Subcutaneous abdominal adipose tissue (tissue), 5 donors: ENCODE data around the gene CBL.
"Not testable (repeated sequence)": the region's sequence is repeated elsewhere in the genome, so short reads cannot be mapped to it uniquely, and the experiment has no call there.

Source experiments
- H3K27ac ChIP-seq: one replicate; pipeline ENCODE4 v1.7.0; 2013; ENCODE audit warnings: low read depth, mild to moderate bottlenecking, inconsistent platforms, low read length, moderate library complexity
- H3K27me3 ChIP-seq, 5 donors: one replicate each; pipeline ENCODE4 v1.7.0; 2013; ENCODE audit warnings: low read length in 5 of 5, inconsistent platforms in 1 of 5; ENCODE audit not compliant: control insufficient read depth in 5 of 5, insufficient read depth in 4 of 5
- H3K36me3 ChIP-seq, 5 donors: one replicate each; pipeline ENCODE4 v1.7.0; 2013; ENCODE audit warnings: low read length in 5 of 5; ENCODE audit not compliant: control insufficient read depth in 5 of 5, insufficient read depth in 5 of 5
- H3K4me1 ChIP-seq, 5 donors: one replicate each; pipeline ENCODE4 v1.7.0; 2013; ENCODE audit warnings: low read length in 5 of 5, mild to moderate bottlenecking in 3 of 5, moderate library complexity in 1 of 5; ENCODE audit not compliant: control insufficient read depth in 5 of 5, insufficient read depth in 5 of 5
- H3K4me3 ChIP-seq, 5 donors: one replicate each; pipeline ENCODE4 v1.7.0; 2013; ENCODE audit warnings: low read length in 5 of 5, low read depth in 1 of 5
- H3K9ac ChIP-seq, 5 donors: one replicate each; pipeline ENCODE4 v1.7.0; 2013; ENCODE audit warnings: low read length in 5 of 5, mild to moderate bottlenecking in 4 of 5, moderate library complexity in 3 of 5
- H3K9me3 ChIP-seq, 5 donors: one replicate each; pipeline ENCODE4 v1.7.0; 2013; ENCODE audit warnings: low read length in 5 of 5; ENCODE audit not compliant: control insufficient read depth in 5 of 5
- donor health status: healthy.
- donor health status: healthy.
- donor health status: healthy.
- donor health status: healthy.
- donor health status: healthy.

Gene CBL

GRCh38 chr11:119192111-119192510 is 14.0 kb upstream of the CBL start:
- Histone ChIP-seq H3K9ac (no peak overlapping the region), H3K27me3 (no peaks in the 10 kb centered on the region), H3K27ac (no peak overlapping the region), H3K4me1 (peaks cover 0 to 5% (median 2%) of the 10 kb centered on the region in 5 donors), H3K4me3 (no peak overlapping the region), H3K9me3 (no peaks in the 10 kb centered on the region), H3K36me3 (no peaks in the 10 kb centered on the region)

DNA sequence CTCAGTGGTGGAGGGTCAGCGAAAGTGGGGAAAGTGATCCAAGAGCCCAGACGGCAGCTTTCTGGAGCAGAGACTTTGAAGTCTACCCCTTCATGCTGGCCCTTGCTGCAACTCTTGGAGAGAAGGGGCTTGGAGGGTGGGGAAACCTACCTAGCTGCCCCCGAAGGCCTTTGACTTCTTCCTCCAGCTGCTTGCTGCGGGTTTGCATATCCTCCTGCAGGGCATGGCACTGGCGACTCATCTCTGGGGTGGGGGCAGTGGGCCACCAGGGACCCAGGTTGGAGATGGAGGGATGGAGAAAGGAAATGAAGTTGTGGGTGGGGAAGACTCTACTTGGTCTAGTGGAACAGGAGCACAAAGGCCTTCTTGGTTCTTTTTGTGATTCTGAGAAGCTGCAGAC is 13.1 kb upstream of the CBL start:
- Histone ChIP-seq H3K36me3 (no peaks in the 10 kb centered on the region), H3K9ac (no peak overlapping the region), H3K27ac (no peak overlapping the region), H3K9me3 (no peaks in the 10 kb centered on the region), H3K4me3 (no peak overlapping the region), H3K4me1 (peaks cover 0 to 6% (median 3%) of the 10 kb centered on the region in 5 donors), H3K27me3 (no peaks in the 10 kb centered on the region)

DNA sequence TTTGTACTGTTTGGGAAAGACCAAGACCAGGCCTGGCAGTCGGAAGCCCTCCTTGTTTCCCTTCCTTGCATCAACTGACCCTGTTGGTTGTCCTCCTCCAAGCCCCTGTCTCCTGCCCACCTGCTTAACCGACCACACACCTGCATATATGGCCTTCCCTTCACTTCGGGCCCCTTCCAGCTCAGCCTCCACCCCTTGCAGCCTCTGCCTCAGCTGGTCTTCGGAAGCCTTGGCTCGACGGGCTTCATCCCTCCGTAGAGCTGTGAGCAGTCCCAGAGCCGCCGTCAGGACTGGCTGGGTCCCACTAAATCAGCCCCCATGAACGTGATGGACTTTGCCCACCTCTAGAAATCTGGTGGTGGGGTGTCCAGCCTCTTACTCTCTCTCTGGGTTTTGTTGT is 12.5 kb upstream of the CBL start:
- H3K9me3 ChIP-seq, result no peaks in the 10 kb centered on the region

GRCh38 chr11:119194811-119195440 is 11.2 kb upstream of the CBL start:
- no peak overlapping the region for H3K4me3 ChIP-seq
- no peaks in the 10 kb centered on the region for H3K27me3 ChIP-seq

More for the DNA sequence above, 12.5 kb upstream of the CBL start:
- Histone ChIP-seq H3K4me1 (peaks cover 0 to 6% (median 3%) of the 10 kb centered on the region in 5 donors), H3K36me3 (no peaks in the 10 kb centered on the region), H3K4me3 (no peak overlapping the region), H3K27ac (no peak overlapping the region), H3K9ac (no peak overlapping the region), H3K27me3 (no peaks in the 10 kb centered on the region)

GRCh38 chr11:119195680-119196079 is 10.5 kb upstream of the CBL start:
- Histone ChIP-seq H3K4me1 (peaks cover 0 to 6% (median 3%) of the 10 kb centered on the region in 5 donors), H3K27ac (no peak overlapping the region), H3K9ac (no peak overlapping the region), H3K27me3 (no peaks in the 10 kb centered on the region), H3K9me3 (no peaks in the 10 kb centered on the region), H3K4me3 (no peak overlapping the region), H3K36me3 (no peaks in the 10 kb centered on the region)

More at GRCh38 chr11:119194811-119195440, 11.2 kb upstream of the CBL start:
- H3K36me3 ChIP-seq, result no peaks in the 10 kb centered on the region
- no peak overlapping the region for H3K9ac ChIP-seq
- H3K27ac ChIP-seq, result no peak overlapping the region
- peaks cover 0 to 6% (median 3%) of the 10 kb centered on the region in 5 donors for H3K4me1 ChIP-seq
- no peaks in the 10 kb centered on the region for H3K9me3 ChIP-seq

DNA sequence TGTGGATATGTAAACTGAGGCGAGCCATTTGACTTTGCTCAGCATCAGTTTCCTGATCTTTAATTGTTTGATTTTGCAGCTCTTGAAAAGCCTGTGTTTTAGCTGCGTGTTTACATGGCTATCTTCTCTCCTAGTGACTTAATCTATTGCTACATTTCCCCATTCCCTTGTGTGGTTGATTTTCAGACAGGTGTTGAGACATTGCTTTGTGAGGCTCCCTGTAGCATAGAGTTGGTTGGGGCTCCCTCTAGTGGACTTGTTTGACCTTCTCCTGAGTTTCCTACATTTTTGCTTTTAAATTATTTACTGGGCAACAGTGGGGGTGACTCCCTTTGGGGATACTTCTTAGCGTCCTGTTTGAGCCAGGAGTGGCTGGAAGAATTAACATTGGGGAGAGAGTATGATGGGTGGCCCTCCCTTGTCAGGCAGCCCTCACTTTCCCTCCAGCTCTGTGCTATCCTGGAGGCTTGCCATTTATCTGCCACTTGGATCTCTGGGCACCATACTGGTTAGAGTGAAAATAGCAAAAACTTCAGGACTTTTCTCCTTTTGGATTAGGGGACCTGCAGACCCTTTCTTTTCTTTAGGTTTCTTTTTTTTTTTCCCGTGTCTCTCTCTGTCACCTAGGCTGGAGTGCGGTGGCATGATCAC is 9.2 kb upstream of the CBL start:
- Histone ChIP-seq H3K27ac (no peak overlapping the region), H3K36me3 (no peaks in the 10 kb centered on the region), H3K4me1 (peaks cover 0 to 6% (median 3%) of the 10 kb centered on the region in 5 donors), H3K4me3 (no peak overlapping the region), H3K27me3 (no peaks in the 10 kb centered on the region), H3K9ac (no peak overlapping the region), H3K9me3 (no peaks in the 10 kb centered on the region)

DNA sequence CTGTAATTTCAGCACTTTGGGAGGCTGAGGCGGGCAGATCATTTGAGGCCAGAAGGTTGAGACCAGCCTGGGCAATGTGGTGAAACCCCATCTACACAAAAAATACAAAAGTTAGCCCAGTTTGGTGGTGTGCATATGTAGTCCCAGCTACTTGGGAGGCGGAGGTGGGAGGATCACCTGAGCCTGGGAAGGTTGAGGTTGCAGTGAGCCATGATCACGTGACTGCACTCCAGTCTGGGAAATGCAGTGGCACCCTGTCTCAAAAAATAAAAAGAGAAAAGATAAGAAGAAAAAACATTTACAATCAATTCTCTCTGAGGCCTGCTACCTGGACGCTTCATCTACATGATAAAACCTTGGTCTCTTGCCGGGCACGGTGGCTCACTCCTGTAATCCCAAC is 7.2 kb upstream of the CBL start:
- peaks cover 0 to 6% (median 3%) of the 10 kb centered on the region in 5 donors for H3K4me1 ChIP-seq
- no peaks in the 10 kb centered on the region for H3K36me3 ChIP-seq
- H3K9me3 ChIP-seq, result no peaks in the 10 kb centered on the region
- no peak overlapping the region for H3K27ac ChIP-seq
- H3K4me3 ChIP-seq, result no peak overlapping the region
- no peaks in the 10 kb centered on the region for H3K27me3 ChIP-seq
- H3K9ac ChIP-seq, result no peak overlapping the region

GRCh38 chr11:119201236-119201635 is 4.9 kb upstream of the CBL start:
- not testable (repeated sequence) for H3K4me3 ChIP-seq, H3K27me3 ChIP-seq, H3K27ac ChIP-seq, H3K9ac ChIP-seq, H3K9me3 ChIP-seq, H3K36me3 ChIP-seq
- H3K4me1 ChIP-seq, result peaks cover 0 to 12% (median 9%) of the 10 kb centered on the region in 5 donors

- no peak overlapping the region for H3K27ac ChIP-seq
- H3K4me1 ChIP-seq, result peaks cover 0 to 18% (median 15%) of the 10 kb centered on the region in 5 donors
- no peaks in the 10 kb centered on the region for H3K27me3 ChIP-seq
- no peak overlapping the region for H3K4me3 ChIP-seq
- no peak overlapping the region for H3K9ac ChIP-seq
- no peaks in the 10 kb centered on the region for H3K9me3 ChIP-seq
- H3K36me3 ChIP-seq, result no peaks in the 10 kb centered on the region
These were observed 3.6 kb upstream of the CBL start for GRCh38 chr11:119202554-119202953.

DNA sequence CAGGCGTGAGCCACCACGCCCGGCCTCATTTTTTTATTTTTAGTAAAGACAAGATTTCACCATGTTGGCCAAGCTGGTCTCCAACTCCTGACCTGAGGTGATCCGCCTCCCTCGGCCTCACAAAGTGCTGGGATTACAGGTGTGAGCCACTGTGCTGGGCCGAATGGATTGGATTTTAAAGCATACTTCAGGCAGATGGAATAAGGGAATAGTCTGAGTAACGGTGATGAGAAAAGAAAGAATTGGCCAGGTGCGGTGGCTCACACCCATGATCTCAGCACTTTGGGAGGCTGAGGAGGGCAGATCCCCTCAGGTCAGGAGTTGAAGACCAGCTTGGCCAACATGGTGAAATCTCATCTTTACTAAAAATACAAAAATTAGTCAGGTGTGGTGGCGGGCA is 2.1 kb upstream of the CBL start:
- Histone ChIP-seq H3K4me3 (no peak overlapping the region), H3K9ac (no peak overlapping the region), H3K36me3 (no peaks in the 10 kb centered on the region), H3K27ac (no peak overlapping the region), H3K27me3 (no peaks in the 10 kb centered on the region), H3K4me1 (peaks cover 0 to 30% (median 19%) of the 10 kb centered on the region in 5 donors), H3K9me3 (no peaks in the 10 kb centered on the region)
